Esophagus squamous epithelium (tissue), 5 donors: Measurements from ENCODE around the gene UBE2QL1. TPM values are rescaled to one million over a fixed set of nuclear protein-coding genes. Genes with fewer than 3 reads are reported as not detected.

Experiments
- DNase-seq: peaks from one replicate; lab custom pipeline; 2025; lab: John Stamatoyannopoulos, UW
- H3K27ac ChIP-seq, 4 donors: fragments of 200-600 bp; sonication (generic); one replicate each; pipeline ENCODE4 v1.5.1; 2016 to 2019; ENCODE audit warnings: mild to moderate bottlenecking in 1 of 4
- H3K27me3 ChIP-seq, 4 donors: fragments of 200-600 bp; sonication (generic); 1 replicate in 3 of 4; 2 replicates in 1 of 4; pipeline versions ENCODE4 v1.5.1 to v1.6.0; 2017 to 2021; ENCODE audit warnings: antibody characterized with exemption in 1 of 4
- H3K36me3 ChIP-seq, 3 donors: fragments of 200-600 bp; sonication (generic); one replicate each; pipeline ENCODE4 v1.5.1; 2016 to 2019
- H3K4me1 ChIP-seq, 3 donors: fragments of 200-600 bp; sonication (generic); one replicate each; pipeline ENCODE4 v1.5.1; 2017 to 2019
- H3K4me3 ChIP-seq, 4 donors: fragments of 200-600 bp; sonication (generic); 1 replicate in 3 of 4; 2 replicates in 1 of 4; pipeline ENCODE4 v1.5.1; 2016 to 2019; ENCODE audit warnings: mild to moderate bottlenecking in 2 of 4, moderate library complexity in 1 of 4
- H3K9me3 ChIP-seq, 3 donors: fragments of 200-600 bp; sonication (generic); one replicate each; pipeline ENCODE4 v1.5.1; 2016 to 2019
- POLR2A ChIP-seq, 4 donors: fragments of 450-650 bp; IDR thresholded peaks; one replicate each; pipeline ENCODE4 v1.6.1; 2017; ENCODE audit warnings: antibody characterized with exemption in 4 of 4, mild to moderate bottlenecking in 4 of 4, moderate library complexity in 3 of 4
- WGBS, 2 donors: methylation state at CpG; one replicate each; pipeline ENCODE4 v1.1.5; 2018; 5-methylcytosine and 5-hydroxymethylcytosine counted together
- intact Hi-C: fragments of 100-400 bp; cut with DNase I; formaldehyde crosslinking; loops from one replicate; pipeline ENCODE4 v1.15.0; 2022
- total RNA-seq, 4 donors: library from RNA; depleted of rRNA; stranded (reverse); fragments of >200 nt; gene quantifications; one replicate each; pipeline ENCODE4 v1.1.0, GENCODE V29; 2016
- TF ChIP-seq, protein P1 (sequence below), 6 experiments: fragments of 450-650 bp in 4 of 6; fragments of 200-600 bp in 2 of 6; sonication (generic) in 2 of 6; IDR thresholded peaks; one replicate each; pipeline ENCODE4 v1.5.1; 2016 to 2019; ENCODE audit warnings: antibody characterized with exemption in 6 of 6, mild to moderate bottlenecking in 4 of 6, moderate library complexity in 4 of 6
- donor health status: DM: yes; HTN: yes; CAD: no.

The UBE2QL1 gene
- total RNA-seq, 4 donors from 2014 or later = 0.27 to 1.5 (median 0.33) TPM

DNA sequence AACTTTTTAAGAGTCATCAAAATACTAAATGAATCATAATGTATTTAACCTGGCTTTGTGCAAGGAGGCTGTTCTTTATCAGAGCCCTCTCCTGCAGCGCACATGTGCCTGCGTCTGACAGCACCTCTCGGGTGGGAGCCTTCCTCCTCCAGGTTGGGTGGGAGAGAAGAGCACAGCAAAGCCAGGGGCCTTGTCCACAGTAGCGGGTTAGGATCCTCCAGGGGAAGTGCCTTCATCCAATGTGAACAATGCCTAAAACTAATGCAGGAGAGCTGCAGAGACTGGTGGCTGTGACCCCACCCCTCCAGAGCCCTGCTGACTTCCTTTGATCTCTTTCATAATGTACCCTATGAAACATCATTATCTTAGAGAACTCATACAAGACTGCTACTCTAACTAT lies 10.2 kb downstream of the UBE2QL1 start:
- Histone ChIP-seq H3K4me1 (no peaks in the 10 kb centered on the region), H3K27ac (no peak overlapping the region), H3K36me3 (no peaks in the 10 kb centered on the region), H3K9me3 (no peaks in the 10 kb centered on the region), H3K4me3 (no peak overlapping the region), H3K27me3 (peaks cover 0 to 33% (median 0%) of the 10 kb centered on the region in 4 donors)
- TF ChIP-seq POLR2A (IDR thresholded peaks at IDR 0.05) = no peak
- TF ChIP-seq, protein P1, sequence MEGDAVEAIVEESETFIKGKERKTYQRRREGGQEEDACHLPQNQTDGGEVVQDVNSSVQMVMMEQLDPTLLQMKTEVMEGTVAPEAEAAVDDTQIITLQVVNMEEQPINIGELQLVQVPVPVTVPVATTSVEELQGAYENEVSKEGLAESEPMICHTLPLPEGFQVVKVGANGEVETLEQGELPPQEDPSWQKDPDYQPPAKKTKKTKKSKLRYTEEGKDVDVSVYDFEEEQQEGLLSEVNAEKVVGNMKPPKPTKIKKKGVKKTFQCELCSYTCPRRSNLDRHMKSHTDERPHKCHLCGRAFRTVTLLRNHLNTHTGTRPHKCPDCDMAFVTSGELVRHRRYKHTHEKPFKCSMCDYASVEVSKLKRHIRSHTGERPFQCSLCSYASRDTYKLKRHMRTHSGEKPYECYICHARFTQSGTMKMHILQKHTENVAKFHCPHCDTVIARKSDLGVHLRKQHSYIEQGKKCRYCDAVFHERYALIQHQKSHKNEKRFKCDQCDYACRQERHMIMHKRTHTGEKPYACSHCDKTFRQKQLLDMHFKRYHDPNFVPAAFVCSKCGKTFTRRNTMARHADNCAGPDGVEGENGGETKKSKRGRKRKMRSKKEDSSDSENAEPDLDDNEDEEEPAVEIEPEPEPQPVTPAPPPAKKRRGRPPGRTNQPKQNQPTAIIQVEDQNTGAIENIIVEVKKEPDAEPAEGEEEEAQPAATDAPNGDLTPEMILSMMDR (IDR thresholded peaks at IDR 0.05) = no peak
- 67 to 87% methylated on average over 4 of the region's 4 CpGs for WGBS, 2 donors
- intact Hi-C loops = no loop called here
- no peak for DNase-seq

DNA sequence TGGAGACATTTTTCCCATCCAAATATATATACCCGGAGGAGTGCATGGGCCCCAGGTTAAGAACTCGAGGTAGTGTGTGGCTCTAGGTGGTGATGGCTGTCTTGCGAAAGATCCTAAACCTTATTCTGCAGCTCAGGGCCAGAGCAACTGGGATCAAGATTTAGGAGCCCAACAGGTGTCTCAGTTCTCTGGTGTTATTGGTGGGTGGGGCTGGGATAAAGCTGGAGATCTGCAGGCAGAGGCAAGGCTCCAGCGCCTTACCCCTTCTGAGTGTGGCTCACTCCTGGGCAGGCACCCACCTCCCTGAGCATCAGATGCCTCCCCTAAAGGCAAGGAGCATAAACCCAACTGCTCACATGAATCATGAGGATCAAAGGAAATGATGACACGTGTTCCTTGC lies 11.2 kb downstream of the UBE2QL1 start:
- intact Hi-C loops = no loop called here
- DNase-seq = no peak

GRCh38 chr5:6461006-6461405 lies 12.3 kb downstream of the UBE2QL1 start:
- DNase-seq = no peak
- intact Hi-C loops = no loop called here

More for the DNA sequence above, 11.2 kb downstream of the UBE2QL1 start:
- Histone ChIP-seq H3K9me3 (no peaks in the 10 kb centered on the region), H3K4me1 (no peaks in the 10 kb centered on the region), H3K36me3 (no peaks in the 10 kb centered on the region), H3K27me3 (peaks cover 0 to 23% (median 0%) of the 10 kb centered on the region in 4 donors), H3K27ac (no peak overlapping the region), H3K4me3 (no peak overlapping the region)
- WGBS, 2 donors = 51 to 57% methylated on average over 4 to 5 of the region's 5 CpGs
- TF ChIP-seq, protein P1 (IDR thresholded peaks at IDR 0.05) = no peak

DNA sequence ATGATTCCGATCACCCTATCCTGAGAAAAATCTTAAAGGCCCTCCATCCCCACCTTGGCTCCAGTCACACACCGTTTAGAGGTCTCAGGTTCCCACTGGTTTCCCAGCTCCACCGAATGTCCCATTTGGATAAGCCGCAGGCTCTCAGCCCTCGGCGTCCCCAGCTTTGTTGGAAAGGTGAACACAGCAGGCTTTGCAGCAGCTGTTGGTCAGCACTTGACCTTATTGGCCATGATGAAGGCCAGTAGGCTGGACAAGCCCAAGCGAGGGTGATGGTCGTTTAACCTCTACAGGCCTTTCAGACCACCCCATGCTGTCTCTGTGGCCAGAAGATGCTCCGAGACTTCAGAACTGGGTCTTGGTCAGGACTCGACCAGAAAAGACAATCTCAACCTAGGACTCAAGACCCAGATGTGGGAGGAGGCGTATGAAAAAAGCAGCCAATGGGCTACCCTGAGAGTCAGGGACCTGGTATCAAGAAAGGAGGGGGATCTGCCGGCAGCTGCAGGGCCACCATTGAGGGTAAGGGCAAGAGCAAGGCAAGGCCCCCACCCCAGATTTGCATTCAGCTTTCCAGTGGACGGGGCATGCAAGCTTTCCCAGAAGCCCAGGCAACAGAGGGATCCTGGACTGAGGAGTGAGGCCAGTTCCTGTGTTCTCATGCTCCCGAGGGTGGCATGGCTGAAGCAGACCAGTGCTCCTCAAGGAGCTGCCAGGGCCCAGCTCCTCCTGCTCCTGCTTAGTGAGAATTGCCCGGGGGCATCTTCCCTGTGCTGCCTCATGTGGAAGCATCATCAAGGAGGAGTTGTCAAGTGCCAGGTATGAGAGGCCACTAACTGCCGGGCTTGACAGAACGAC lies 13.4 kb downstream of the UBE2QL1 start:
- no peaks in the 10 kb centered on the region for H3K4me1 ChIP-seq

More at GRCh38 chr5:6461006-6461405, 12.3 kb downstream of the UBE2QL1 start:
- Histone ChIP-seq H3K4me1 (no peaks in the 10 kb centered on the region), H3K27ac (no peak overlapping the region), H3K36me3 (no peaks in the 10 kb centered on the region), H3K9me3 (no peaks in the 10 kb centered on the region), H3K4me3 (no peak overlapping the region), H3K27me3 (peaks cover 0 to 13% (median 0%) of the 10 kb centered on the region in 4 donors)
- TF ChIP-seq, protein P1 (IDR thresholded peaks at IDR 0.05) = no peak
- TF ChIP-seq POLR2A (IDR thresholded peaks at IDR 0.05) = no peak
- WGBS, 2 donors = 65 to 76% methylated on average over 2 of the region's 2 CpGs

DNA sequence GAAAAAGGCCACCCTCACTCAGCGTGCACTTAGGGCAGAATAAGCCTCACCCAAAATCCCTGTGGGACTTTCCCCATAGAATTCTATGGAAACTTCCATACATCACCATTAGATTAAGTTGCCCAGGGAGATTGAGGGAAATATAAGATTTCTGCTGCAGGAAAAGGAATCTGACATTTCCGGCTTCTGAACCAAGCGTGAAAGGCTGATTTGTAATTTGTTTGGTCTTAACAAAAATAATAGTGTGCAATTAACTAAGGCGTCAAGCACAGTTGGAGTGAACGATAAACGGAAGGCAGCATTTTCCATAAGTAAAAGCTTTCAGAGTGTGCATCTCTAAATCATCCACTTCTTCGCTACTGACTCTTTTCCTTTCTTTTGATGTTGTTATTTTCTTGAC lies 14.0 kb downstream of the UBE2QL1 start:
- Histone ChIP-seq H3K36me3 (no peaks in the 10 kb centered on the region), H3K27me3 (peaks cover 0 to 8% (median 0%) of the 10 kb centered on the region in 4 donors), H3K27ac (no peak overlapping the region), H3K9me3 (no peaks in the 10 kb centered on the region), H3K4me3 (no peak overlapping the region), H3K4me1 (no peaks in the 10 kb centered on the region)
- WGBS, 2 donors = 82 to 91% methylated on average over 7 of the region's 7 CpGs
- no peak for DNase-seq
- intact Hi-C loops = no loop called here
- no peak for TF ChIP-seq POLR2A (IDR thresholded peaks at IDR 0.05)

More for the DNA sequence above, 13.4 kb downstream of the UBE2QL1 start:
- 83 to 92% methylated on average over 11 to 13 of the region's 17 CpGs for WGBS, 2 donors
- H3K9me3 ChIP-seq = no peaks in the 10 kb centered on the region
- intact Hi-C loops = no loop called here
- DNase-seq = no peak
- TF ChIP-seq, protein P1 (IDR thresholded peaks at IDR 0.05) = no peak
- no peak for TF ChIP-seq POLR2A (IDR thresholded peaks at IDR 0.05)
- H3K27ac ChIP-seq = no peak overlapping the region
- no peaks in the 10 kb centered on the region for H3K36me3 ChIP-seq
- peaks cover 0 to 9% (median 0%) of the 10 kb centered on the region in 4 donors for H3K27me3 ChIP-seq
- H3K4me3 ChIP-seq = no peak overlapping the region
